HG03135 (cell line): ENCODE results near the gene AMY2B.
"Not testable (repeated sequence)": the region's sequence is repeated elsewhere in the genome, so short reads cannot be mapped to it uniquely, and the experiment has no call there.

ENCODE experiments used
- ATAC-seq: cut with Tn5 transposase; IDR thresholded peaks from one replicate; pipeline ENCODE4 v1.9.1; 2021; ENCODE audit warnings: mild to moderate bottlenecking, moderate library complexity; ENCODE audit not compliant: unreplicated experiment

Gene AMY2B

GRCh38 chr1:103616994-103617477, 45.6 kb downstream of the AMY2B start, which contains the start of gene AMY2A:
AMY2A (plus strand) TSS chr1:103617427; CDS start chr1:103617441, 14 bp downstream.
- not testable (repeated sequence) for ATAC-seq

DNA sequence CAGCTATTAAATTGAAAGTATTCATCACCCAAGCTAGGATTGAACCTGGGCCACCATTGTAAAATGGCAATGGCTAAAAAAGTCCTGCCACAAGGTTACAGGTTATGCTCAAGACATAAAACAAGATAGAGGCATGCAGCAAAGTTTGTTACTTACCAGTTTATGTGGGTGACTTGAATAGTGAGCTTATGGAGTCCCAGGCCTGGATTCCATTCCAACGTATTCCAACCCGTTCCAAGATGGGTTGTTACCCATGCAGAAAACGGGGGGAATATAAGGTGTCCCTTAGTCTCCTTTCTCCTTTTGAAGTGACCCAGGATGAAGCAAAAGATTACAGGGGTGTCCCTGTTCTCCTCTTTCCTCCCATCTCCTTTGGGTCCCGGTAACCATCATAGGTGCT, 56.0 kb downstream of the AMY2B start:
- not testable (repeated sequence) for ATAC-seq
